ENCODE measurements around the gene NTF3.

GRCh38 chr12:5511644-5512600 is 80.0 kb downstream of the NTF3 start:
- TF ChIP-seq CTCF (tag by site-specific recombination; IDR thresholded peaks at IDR 0.05), result no peak
- no peak for TF ChIP-seq KLF16 (tag by site-specific recombination; IDR thresholded peaks at IDR 0.05)
- TF ChIP-seq YY1 (tag by site-specific recombination; IDR thresholded peaks at IDR 0.05), result no peak
- TF ChIP-seq ZNF391 (tag by site-specific recombination; IDR thresholded peaks at IDR 0.05; ENCODE audit: borderline replicate concordance, low read depth), result no peak
- TF ChIP-seq SCRT2 (tag by site-specific recombination; IDR thresholded peaks at IDR 0.05), result no peak
- no peak for TF ChIP-seq ZNF544 (tag by site-specific recombination; IDR thresholded peaks at IDR 0.05)
- no peak for TF ChIP-seq ATF2 (tag by site-specific recombination; IDR thresholded peaks at IDR 0.05; ENCODE audit: low read depth)
- TF ChIP-seq PRDM10 (tag by site-specific recombination; IDR thresholded peaks at IDR 0.05), result no peak
